ENCODE results near the gene ZFY.

- TF ChIP-seq CTCF (IDR thresholded peaks at IDR 0.05) (no peak), POLR2A (IDR thresholded peaks at IDR 0.05) (no peak)
These were observed 47.8 kb upstream of the ZFY start for GRCh38 chrY:2887386-2887785.

Measured in right lobe of liver (tissue), 4 donors.